ENCODE data around the gene SLC2A13. TPM values are rescaled to one million over a fixed set of nuclear protein-coding genes. Genes with fewer than 3 reads are reported as not detected.

The SLC2A13 gene
- total RNA-seq, 4 donors from 2014 or later: 18.4 to 32.0 (median 25.3) TPM

DNA sequence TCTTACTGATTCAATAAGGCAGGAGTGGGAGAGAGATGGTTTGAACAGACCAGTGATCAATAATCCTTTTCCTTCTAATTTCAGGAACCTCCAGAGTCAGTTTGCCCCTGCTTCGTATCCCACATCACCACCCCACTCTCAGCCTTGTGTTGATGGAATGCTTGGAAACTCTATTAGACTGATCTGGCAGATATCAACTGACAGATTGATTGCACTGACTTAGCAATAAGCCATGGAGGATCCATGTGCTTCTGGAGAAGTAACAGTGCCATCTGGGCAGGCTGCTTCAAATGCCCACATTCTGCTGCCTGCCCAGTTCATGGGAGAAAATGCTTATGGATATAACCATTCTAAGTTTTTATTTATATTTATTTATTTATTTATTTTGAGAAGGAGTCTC lies 218.0 kb downstream of the SLC2A13 start:
- TF ChIP-seq, protein P1, sequence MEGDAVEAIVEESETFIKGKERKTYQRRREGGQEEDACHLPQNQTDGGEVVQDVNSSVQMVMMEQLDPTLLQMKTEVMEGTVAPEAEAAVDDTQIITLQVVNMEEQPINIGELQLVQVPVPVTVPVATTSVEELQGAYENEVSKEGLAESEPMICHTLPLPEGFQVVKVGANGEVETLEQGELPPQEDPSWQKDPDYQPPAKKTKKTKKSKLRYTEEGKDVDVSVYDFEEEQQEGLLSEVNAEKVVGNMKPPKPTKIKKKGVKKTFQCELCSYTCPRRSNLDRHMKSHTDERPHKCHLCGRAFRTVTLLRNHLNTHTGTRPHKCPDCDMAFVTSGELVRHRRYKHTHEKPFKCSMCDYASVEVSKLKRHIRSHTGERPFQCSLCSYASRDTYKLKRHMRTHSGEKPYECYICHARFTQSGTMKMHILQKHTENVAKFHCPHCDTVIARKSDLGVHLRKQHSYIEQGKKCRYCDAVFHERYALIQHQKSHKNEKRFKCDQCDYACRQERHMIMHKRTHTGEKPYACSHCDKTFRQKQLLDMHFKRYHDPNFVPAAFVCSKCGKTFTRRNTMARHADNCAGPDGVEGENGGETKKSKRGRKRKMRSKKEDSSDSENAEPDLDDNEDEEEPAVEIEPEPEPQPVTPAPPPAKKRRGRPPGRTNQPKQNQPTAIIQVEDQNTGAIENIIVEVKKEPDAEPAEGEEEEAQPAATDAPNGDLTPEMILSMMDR (IDR thresholded peaks at IDR 0.05; ENCODE audit: low read depth): no peak

DNA sequence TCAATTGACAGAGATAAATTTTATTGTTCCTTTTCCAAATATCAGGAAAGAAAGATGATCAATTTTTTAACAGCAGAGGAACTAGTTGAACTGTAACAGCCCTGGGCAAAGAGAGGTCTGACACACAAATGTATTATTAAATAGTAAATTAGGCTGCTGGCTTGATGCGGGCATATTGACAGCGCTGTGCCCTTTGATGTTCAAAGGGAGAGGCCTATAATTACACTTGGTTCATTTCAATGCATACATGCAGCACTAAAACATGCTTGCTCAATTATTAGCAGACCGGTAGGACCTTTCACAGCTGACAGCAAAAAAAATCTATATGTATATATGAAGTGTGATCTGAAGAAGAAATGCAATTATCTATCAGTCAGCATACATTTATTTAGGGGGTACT lies 219.8 kb downstream of the SLC2A13 start:
- TF ChIP-seq, protein P1 (IDR thresholded peaks at IDR 0.05; ENCODE audit: low read depth): no peak

DNA sequence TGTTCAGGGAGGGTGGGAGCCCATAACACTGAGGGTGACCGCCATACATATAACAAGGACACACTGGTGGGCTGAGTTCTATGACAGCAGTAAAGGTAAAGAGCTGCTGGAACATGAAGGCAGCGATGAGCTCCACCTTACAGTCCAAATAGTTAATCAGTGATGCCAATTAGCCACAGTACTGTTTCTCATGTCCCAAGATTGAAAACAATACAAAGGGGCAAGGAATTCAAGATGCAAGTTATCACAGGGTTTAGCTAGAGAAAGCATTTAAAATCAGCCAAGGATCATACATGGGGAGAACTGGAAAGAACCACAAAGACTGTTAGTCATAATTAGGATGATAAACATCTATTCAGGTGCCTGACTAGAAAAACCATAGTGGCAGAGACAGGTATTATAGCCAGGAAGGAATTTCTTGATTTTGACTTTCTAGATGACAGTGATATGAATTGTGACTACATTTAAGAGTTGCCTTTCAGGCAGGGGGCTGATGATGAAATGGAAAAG lies 221.2 kb downstream of the SLC2A13 start:
- TF ChIP-seq, protein P1 (IDR thresholded peaks at IDR 0.05; ENCODE audit: low read depth): no peak

DNA sequence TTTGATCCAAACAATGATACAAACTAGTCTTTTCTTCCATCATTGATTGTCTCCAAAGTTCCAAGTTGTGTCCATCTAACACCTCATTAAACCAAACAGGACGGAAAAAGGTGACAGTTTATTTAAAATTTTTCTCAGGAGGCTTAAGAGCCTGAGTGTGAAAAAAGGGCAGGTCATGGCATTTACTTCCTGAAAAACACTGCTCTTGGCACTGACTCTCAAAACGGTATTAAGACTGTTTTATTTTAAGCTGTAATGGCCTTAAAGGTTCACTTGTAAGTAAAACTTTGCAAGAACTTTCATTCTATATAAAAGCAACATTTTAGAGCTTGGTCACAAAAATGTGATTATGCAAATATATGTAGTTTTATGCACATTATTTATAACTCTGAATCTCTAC lies 222.5 kb downstream of the SLC2A13 start:
- TF ChIP-seq, protein P1 (IDR thresholded peaks at IDR 0.05; ENCODE audit: low read depth): no peak

DNA sequence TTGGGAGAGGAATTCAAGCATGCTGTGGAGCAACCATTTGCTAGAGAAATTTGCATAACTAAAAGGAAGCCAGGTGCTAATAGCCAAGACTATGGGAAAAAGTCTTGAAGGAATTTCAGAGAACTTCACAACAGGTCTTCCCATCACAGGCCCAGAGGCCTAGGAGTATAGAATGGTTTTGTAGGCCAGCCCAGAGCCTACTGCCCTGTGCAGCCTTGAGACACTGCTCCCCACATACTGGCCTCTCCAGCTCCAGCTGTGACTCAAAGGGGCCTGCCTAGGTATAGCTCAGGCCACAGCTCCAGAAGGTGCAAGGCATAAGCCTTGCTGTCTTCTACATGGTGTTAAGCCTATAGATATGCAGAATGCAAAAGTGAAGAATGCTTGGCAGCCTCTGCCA lies 227.1 kb downstream of the SLC2A13 start:
- TF ChIP-seq, protein P1 (IDR thresholded peaks at IDR 0.05; ENCODE audit: low read depth): no peak

DNA sequence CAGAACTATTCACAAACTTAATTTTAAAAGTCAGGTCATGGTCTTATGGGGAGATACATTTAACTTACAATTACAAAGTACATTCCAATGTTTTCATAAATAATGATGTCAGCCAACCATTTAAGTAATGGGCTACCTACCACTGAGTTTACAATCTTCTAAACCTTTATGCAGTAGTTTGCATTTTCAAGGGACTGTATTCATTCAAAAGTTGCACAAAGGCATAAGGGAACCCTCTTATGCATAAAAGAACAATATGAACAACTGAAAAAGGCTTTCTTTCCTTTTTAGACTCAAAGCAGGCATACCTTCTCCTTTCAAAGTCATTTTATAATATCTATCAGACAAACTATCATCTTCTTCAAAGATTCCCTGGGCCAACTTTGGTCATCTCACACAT lies 230.2 kb downstream of the SLC2A13 start:
- TF ChIP-seq, protein P1 (IDR thresholded peaks at IDR 0.05; ENCODE audit: low read depth): no peak

DNA sequence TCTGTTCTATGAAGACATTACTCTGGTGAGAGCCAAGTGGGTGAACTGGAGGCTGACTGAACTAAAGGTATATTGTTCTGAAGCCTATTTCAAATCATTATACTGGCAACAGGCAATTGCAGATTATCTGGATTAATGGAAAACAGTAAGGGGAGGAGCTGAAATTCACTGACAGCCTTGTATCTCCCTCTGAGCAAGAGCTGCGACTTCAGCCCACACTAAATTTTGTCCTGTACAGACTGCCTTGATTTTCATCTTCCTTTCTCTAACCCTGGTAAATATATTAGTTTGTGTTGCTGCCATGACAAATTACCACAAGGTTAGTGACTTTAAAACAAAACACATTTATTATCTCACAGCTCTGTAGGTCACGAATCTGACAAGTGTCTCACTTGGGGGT lies 231.1 kb downstream of the SLC2A13 start:
- TF ChIP-seq, protein P1 (IDR thresholded peaks at IDR 0.05; ENCODE audit: low read depth): no peak
